NCI-H510A treated with DMSO at 0.1 percent for 48 hours (cell line): ENCODE data around the gene CMTM6.
"Not testable (repeated sequence)": the region's sequence is repeated elsewhere in the genome, so short reads cannot be mapped to it uniquely, and the experiment has no call there.

Experiments used
- DNase-seq: peaks from one replicate; lab custom pipeline; 2025; lab: John Stamatoyannopoulos, UW

Gene CMTM6

GRCh38 chr3:32466808-32467207 is 35.8 kb downstream of the CMTM6 start:
- DNase-seq = not testable (repeated sequence)

GRCh38 chr3:32464726-32465125 is 37.9 kb downstream of the CMTM6 start:
- DNase-seq = not testable (repeated sequence)

- DNase-seq = not testable (repeated sequence)
Observed at GRCh38 chr3:32463415-32463814, 39.2 kb downstream of the CMTM6 start.

GRCh38 chr3:32462191-32462986 is 40.3 kb downstream of the CMTM6 start:
- not testable (repeated sequence) for DNase-seq

- DNase-seq = not testable (repeated sequence)
Observed at GRCh38 chr3:32460817-32461496, 41.7 kb downstream of the CMTM6 start.

- DNase-seq = peak; percentile 69
Observed at GRCh38 chr3:32460031-32460749, 42.5 kb downstream of the CMTM6 start.

- DNase-seq = peak; percentile 18
Observed at GRCh38 chr3:32459450-32459849, 43.2 kb downstream of the CMTM6 start.

GRCh38 chr3:32457971-32458471 is 44.6 kb downstream of the CMTM6 start:
- DNase-seq = peak; percentile 23

GRCh38 chr3:32456429-32457130 is 46.1 kb downstream of the CMTM6 start:
- DNase-seq = no peak

GRCh38 chr3:32455609-32456428 is 46.8 kb downstream of the CMTM6 start:
- DNase-seq = no peak

- no peak for DNase-seq
Observed at GRCh38 chr3:32454731-32455608, 47.7 kb downstream of the CMTM6 start.

GRCh38 chr3:32454111-32454510 is 48.5 kb downstream of the CMTM6 start:
- no peak for DNase-seq

GRCh38 chr3:32453346-32453745 is 49.3 kb downstream of the CMTM6 start:
- no peak for DNase-seq

GRCh38 chr3:32452009-32452408 is 50.6 kb downstream of the CMTM6 start:
- no peak for DNase-seq

GRCh38 chr3:32450992-32451659 is 51.5 kb downstream of the CMTM6 start:
- no peak for DNase-seq

- DNase-seq = no peak
Observed at GRCh38 chr3:32450426-32450825, 52.2 kb downstream of the CMTM6 start.

GRCh38 chr3:32449691-32450090 is 53.0 kb downstream of the CMTM6 start:
- DNase-seq = no peak

GRCh38 chr3:32448686-32449474 is 53.8 kb downstream of the CMTM6 start:
- DNase-seq = no peak
